Naive thymus-derived CD8-positive, alpha-beta T cell (primary cell): ENCODE measurements around the gene ZNF8. TPM values are rescaled to one million over a fixed set of nuclear protein-coding genes. Genes with fewer than 3 reads are reported as not detected.
A peak's percentile ranks its signal among the peaks of the same experiment; 100 is the strongest.
"Not testable (repeated sequence)": the region's sequence is repeated elsewhere in the genome, so short reads cannot be mapped to it uniquely, and the experiment has no call there.

Experiments
- ATAC-seq, 2 donors: fragments of 150-1000 bp; cut with Tn5 transposase in 1 of 2; sonication (Bioruptor Pico), chemical (Tn5 transposase) in 1 of 2; 1 replicate in 1 of 2; 2 replicates in 1 of 2; pipeline ENCODE4 v1.10.0; 2021; ENCODE audit warnings: mild to moderate bottlenecking in 2 of 2, moderate library complexity in 2 of 2
- POLR2A ChIA-PET: fragments of 350-600 bp; sonication (Branson Sonifier 250); formaldehyde crosslinking; loops from one replicate; lab custom pipeline; 2021; ENCODE audit warnings: antibody characterized with exemption; lab: Charles Lee
- DNase-seq, 10 donors: peaks; one replicate each; pipeline versions ENCODE4 v3.0.0 to v3.0.0-alpha.2; 2020 to 2022
- H3K27ac Mint-ChIP-seq, 10 donors: one replicate each; pipeline ENCODE4 v1.8.0; 2020 to 2022; ENCODE audit warnings: mild to moderate bottlenecking in 10 of 10, mixed read lengths in 10 of 10, moderate library complexity in 4 of 10, inconsistent platforms in 1 of 10
- H3K27me3 Mint-ChIP-seq, 5 donors: one replicate each; pipeline ENCODE4 v1.8.0; 2021 to 2022; ENCODE audit warnings: mixed read lengths in 5 of 5
- H3K36me3 Mint-ChIP-seq, 3 donors: one replicate each; pipeline ENCODE4 v1.8.0; 2020 to 2022; ENCODE audit warnings: mixed read lengths in 3 of 3, mild to moderate bottlenecking in 2 of 3, inconsistent platforms in 1 of 3
- H3K4me1 Mint-ChIP-seq, 4 donors: one replicate each; pipeline ENCODE4 v1.8.0; 2021 to 2022; ENCODE audit warnings: mixed read lengths in 4 of 4
- H3K4me3 Mint-ChIP-seq, 10 donors: one replicate each; pipeline ENCODE4 v1.8.0; 2020 to 2022; ENCODE audit warnings: mild to moderate bottlenecking in 10 of 10, mixed read lengths in 10 of 10, moderate library complexity in 6 of 10, inconsistent platforms in 1 of 10
- H3K9me3 Mint-ChIP-seq, 9 donors: one replicate each; pipeline ENCODE4 v1.8.0; 2020 to 2022; ENCODE audit warnings: mixed read lengths in 9 of 9, mild to moderate bottlenecking in 3 of 9, inconsistent platforms in 1 of 9, moderate library complexity in 1 of 9
- polyA plus RNA-seq, 3 donors: library from polyadenylated mRNA; unstranded; fragments of 300-500 nt; fragmentation: Illumina TruSeq; gene quantifications; one replicate each; pipeline ENCODE4 v1.2.3, GENCODE V29; 2021
- total RNA-seq, 8 experiments: library from RNA in 2 of 8; stranded (reverse) in 2 of 8; gene quantifications; one replicate each; pipeline ENCODE4 v1.2.3 and lab custom pipeline; 2021 to 2026

The ZNF8 gene
- total RNA-seq (10 to 100 TPM; 12.9 to 13.1 TPM), polyA plus RNA-seq (1 to 10 TPM in 1 of 3 donors, under 1 TPM in 2; 0.44 to 1.1 (median 0.75) TPM), total RNA-seq (lab: John Stamatoyannopoulos, UW) (12.7 to 31.2 (median 17.5) reads per million in 6 experiments)

DNA sequence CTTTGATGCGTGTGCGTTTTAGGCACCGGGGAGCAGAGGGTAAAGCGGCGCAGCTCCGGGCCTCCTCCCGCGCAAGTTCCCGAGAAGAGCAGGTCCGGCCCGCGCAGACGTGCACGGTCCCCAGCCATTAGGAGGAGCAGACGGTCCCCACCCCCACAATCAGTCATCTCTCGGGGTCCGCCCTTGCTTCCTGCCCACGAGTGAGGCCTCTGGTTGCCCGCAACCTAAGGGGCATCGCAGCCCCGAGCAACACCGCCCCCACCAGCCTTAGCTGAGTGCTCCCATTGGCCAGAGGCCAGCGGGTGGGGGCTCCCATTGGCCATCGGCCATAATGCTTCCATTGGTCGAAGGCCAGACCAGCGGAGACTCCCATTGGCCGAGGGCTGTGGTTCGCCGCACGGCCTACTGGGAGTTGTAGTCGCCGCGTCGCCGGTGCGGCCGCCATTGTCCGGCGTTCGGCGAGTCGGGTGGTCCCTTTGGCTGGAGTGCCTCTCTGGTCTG is at the start of gene ZNF8:
Gene ZNF8, plus strand, starts transcription at position 415 of the 501 bp plus-strand sequence. CDS start 127 bp downstream, outside the sequence.
- POLR2A ChIA-PET, result interaction anchor here (0.8 to 2.5 kb wide), 18 partner anchors 9 to 597 kb away, joined by 3 to 23 read pairs (median 4); partner anchors contain the start of genes ERVK3-1, RPS5, ZBTB45 and ZNF135
- H3K36me3 Mint-ChIP-seq, result peaks cover 10 to 31% (median 30%) of the 10 kb centered on the region in 3 donors
- DNase-seq (peak; percentile 90 to 98 (median 94)), ATAC-seq (peak; percentile 97)
- H3K27me3 Mint-ChIP-seq, result no peaks in the 10 kb centered on the region
- H3K9me3 Mint-ChIP-seq, result peaks cover 0 to 42% (median 7%) of the 10 kb centered on the region in 9 donors
- peaks cover 24 to 58% (median 49%) of the 10 kb centered on the region in 4 donors for H3K4me1 Mint-ChIP-seq
- peak within 1 kb of the TSS; percentile 91 to 99 (median 96) for H3K27ac Mint-ChIP-seq
- peak within 1 kb of the TSS; percentile 89 to 99 (median 96) for H3K4me3 Mint-ChIP-seq

DNA sequence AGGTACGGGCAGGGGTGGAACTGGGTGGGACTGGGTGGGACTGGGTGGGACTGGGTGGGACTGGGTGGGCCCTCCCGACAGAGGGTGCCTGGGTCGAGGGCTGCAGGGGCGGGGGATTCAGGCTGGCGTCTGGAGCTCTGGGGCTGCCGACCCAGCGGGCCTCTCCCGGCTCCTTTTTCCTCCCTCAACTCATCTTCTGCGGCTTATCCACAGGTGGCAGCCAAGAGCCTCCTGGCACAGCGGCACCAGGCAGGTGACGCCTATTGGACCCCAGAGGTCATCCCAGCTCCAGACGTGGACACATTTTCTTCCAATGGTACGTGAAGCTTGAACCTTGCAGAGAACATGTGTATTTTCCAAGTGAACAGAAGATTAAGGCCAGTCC is 49.5 kb upstream of the ZNF8 start:
- DNase-seq, result peak in 3 of 10 donors; percentile 3 to 15 (median 13)
- Mint-ChIP-seq H3K9me3 (peaks cover 14 to 65% (median 45%) of the 10 kb centered on the region in 9 donors), H3K36me3 (peaks cover 56 to 59% (median 57%) of the 10 kb centered on the region in 3 donors), H3K27me3 (no peaks in the 10 kb centered on the region), H3K27ac (peak overlapping the region in 9 of 10 donors; percentile 16 to 95 (median 79)), H3K4me1 (peaks cover 19 to 39% (median 28%) of the 10 kb centered on the region in 4 donors), H3K4me3 (peak overlapping the region; percentile 90 to 97 (median 95))
- ATAC-seq, result peak; percentile 13 to 41
- POLR2A ChIA-PET, result interaction anchor here (0.5 to 4.4 kb wide), 11 partner anchors 10 to 174 kb away, joined by 3 to 18 read pairs (median 4); partner anchors contain the start of genes ZNF274 and ZNF8

GRCh38 chr19:58237324-58237723 is 41.4 kb upstream of the ZNF8 start:
- H3K4me1 Mint-ChIP-seq, result peaks cover 0 to 7% (median 0%) of the 10 kb centered on the region in 4 donors
- H3K9me3 Mint-ChIP-seq, result peaks cover 9 to 96% (median 37%) of the 10 kb centered on the region in 9 donors
- no peak overlapping the region for H3K27ac Mint-ChIP-seq
- peaks cover 54 to 96% (median 86%) of the 10 kb centered on the region in 3 donors for H3K36me3 Mint-ChIP-seq
- no peak overlapping the region for H3K4me3 Mint-ChIP-seq
- ATAC-seq (no peak), DNase-seq (no peak)
- H3K27me3 Mint-ChIP-seq, result no peaks in the 10 kb centered on the region
- POLR2A ChIA-PET, result no interaction called here

- POLR2A ChIA-PET, result interaction anchor here (2.2 kb wide), 1 partner anchor 15 kb away, joined by 8 read pairs; the partner anchor contains the start of gene ZNF544
- peaks cover 6 to 99% (median 35%) of the 10 kb centered on the region in 9 donors for H3K9me3 Mint-ChIP-seq
- no peak overlapping the region for H3K27ac Mint-ChIP-seq
These were observed 35.4 kb upstream of the ZNF8 start for GRCh38 chr19:58243351-58243750.

GRCh38 chr19:58248886-58249285 is 29.9 kb upstream of the ZNF8 start:
- Mint-ChIP-seq H3K27ac (no peak overlapping the region), H3K27me3 (no peaks in the 10 kb centered on the region), H3K4me3 (no peak overlapping the region), H3K4me1 (no peaks in the 10 kb centered on the region), H3K9me3 (peaks cover 4 to 100% (median 37%) of the 10 kb centered on the region in 9 donors), H3K36me3 (peaks cover 44 to 99% (median 99%) of the 10 kb centered on the region in 3 donors)
- no peak for DNase-seq
- ATAC-seq, result no peak
- POLR2A ChIA-PET, result interaction anchor here (0.6 kb wide), 1 partner anchor 24 kb away, joined by 3 read pairs; no protein-coding TSS in a partner anchor

More at GRCh38 chr19:58243351-58243750, 35.4 kb upstream of the ZNF8 start:
- H3K4me1 Mint-ChIP-seq, result peaks cover 0 to 2% (median 0%) of the 10 kb centered on the region in 4 donors
- no peak overlapping the region for H3K4me3 Mint-ChIP-seq
- H3K27me3 Mint-ChIP-seq, result no peaks in the 10 kb centered on the region
- peaks cover 51 to 99% (median 94%) of the 10 kb centered on the region in 3 donors for H3K36me3 Mint-ChIP-seq
- ATAC-seq (no peak), DNase-seq (no peak)

- Mint-ChIP-seq H3K27me3 (no peaks in the 10 kb centered on the region), H3K4me3 (no peak overlapping the region), H3K4me1 (no peaks in the 10 kb centered on the region), H3K36me3 (peaks cover 42 to 98% (median 91%) of the 10 kb centered on the region in 3 donors), H3K27ac (no peak overlapping the region), H3K9me3 (peaks cover 6 to 100% (median 46%) of the 10 kb centered on the region in 9 donors)
- POLR2A ChIA-PET, result no interaction called here
- no peak for ATAC-seq
- DNase-seq, result no peak
These were observed 26.6 kb upstream of the ZNF8 start for GRCh38 chr19:58252102-58252685.

GRCh38 chr19:58258259-58258658 is 20.5 kb upstream of the ZNF8 start:
- DNase-seq, H3K27me3 Mint-ChIP-seq, POLR2A ChIA-PET, H3K4me1 Mint-ChIP-seq, ATAC-seq: not testable (repeated sequence)
- Mint-ChIP-seq H3K4me3 (peak overlapping the region in 1 of 10 donors; percentile 56), H3K27ac (peak overlapping the region in 1 of 10 donors; percentile 56), H3K9me3 (peaks cover 7 to 100% (median 37%) of the 10 kb centered on the region in 9 donors), H3K36me3 (peaks cover 54 to 96% (median 81%) of the 10 kb centered on the region in 3 donors)

DNA sequence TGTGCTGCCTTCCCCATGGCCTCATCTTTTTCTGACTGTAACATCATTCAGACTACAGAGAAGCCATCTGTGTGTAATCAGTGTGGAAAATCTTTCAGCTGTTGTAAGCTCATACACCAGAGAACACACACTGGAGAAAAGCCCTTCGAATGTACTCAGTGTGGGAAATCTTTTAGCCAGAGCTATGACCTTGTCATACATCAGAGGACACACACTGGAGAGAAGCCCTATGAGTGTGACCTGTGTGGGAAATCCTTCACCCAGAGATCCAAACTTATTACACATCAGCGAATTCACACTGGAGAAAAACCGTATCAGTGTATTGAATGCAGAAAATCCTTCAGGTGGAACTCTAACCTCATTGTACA is 17.2 kb upstream of the ZNF8 start:
- Mint-ChIP-seq H3K4me3 (no peak overlapping the region), H3K36me3 (peaks cover 36 to 95% (median 71%) of the 10 kb centered on the region in 3 donors), H3K4me1 (no peaks in the 10 kb centered on the region), H3K27ac (no peak overlapping the region), H3K27me3 (no peaks in the 10 kb centered on the region), H3K9me3 (peaks cover 0 to 100% (median 25%) of the 10 kb centered on the region in 9 donors)
- ATAC-seq (no peak), DNase-seq (no peak)
- POLR2A ChIA-PET, result interaction anchor here (2.4 kb wide), 1 partner anchor 78 kb away, joined by 8 read pairs; the partner anchor contains the start of gene ZNF274

DNA sequence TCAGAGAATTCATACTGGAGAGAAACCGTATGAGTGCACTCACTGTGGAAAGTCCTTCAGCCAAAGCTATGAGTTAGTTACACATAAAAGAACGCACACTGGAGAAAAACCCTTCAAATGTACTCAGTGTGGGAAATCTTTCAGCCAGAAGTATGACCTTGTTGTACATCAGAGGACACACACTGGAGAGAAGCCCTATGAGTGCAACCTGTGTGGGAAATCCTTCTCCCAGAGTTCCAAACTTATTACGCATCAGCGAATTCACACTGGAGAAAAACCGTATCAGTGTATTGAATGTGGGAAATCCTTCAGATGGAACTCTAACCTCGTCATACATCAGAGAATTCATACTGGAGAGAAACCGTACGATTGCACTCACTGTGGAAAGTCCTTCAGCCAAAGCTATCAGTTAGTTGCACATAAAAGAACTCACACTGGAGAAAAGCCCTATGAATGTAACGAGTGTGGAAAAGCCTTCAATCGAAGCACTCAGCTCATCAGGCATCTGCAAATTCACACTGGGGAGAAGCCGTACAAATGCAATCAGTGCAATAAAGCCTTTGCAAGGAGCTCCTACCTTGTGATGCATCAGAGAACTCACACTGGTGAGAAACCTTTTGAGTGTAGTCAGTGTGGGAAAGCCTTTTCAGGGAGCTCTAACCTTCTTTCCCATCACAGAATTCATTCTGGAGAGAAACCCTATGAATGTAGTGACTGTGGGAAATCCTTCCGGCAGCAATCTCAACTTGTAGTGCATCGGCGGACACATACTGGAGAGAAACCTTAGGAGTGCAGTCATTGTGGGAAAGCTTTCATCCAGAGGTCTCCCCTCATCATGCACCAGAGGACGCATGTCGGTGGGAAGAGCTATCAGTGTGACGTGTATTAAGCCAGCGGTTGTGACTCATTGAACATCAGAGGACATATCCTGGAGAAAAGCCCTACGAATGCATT is 16.5 kb upstream of the ZNF8 start:
- Mint-ChIP-seq H3K9me3 (peaks cover 0 to 100% (median 24%) of the 10 kb centered on the region in 9 donors), H3K4me1 (no peaks in the 10 kb centered on the region), H3K36me3 (peaks cover 38 to 95% (median 73%) of the 10 kb centered on the region in 3 donors), H3K4me3 (no peak overlapping the region), H3K27ac (peak overlapping the region in 1 of 10 donors; percentile 18), H3K27me3 (no peaks in the 10 kb centered on the region)
- POLR2A ChIA-PET, result interaction anchor here (0.6 to 2.4 kb wide), 3 partner anchors 12 to 1078 kb away, joined by 3 to 8 read pairs (median 8); partner anchors contain the start of gene ZNF274
- no peak for DNase-seq
- no peak for ATAC-seq

DNA sequence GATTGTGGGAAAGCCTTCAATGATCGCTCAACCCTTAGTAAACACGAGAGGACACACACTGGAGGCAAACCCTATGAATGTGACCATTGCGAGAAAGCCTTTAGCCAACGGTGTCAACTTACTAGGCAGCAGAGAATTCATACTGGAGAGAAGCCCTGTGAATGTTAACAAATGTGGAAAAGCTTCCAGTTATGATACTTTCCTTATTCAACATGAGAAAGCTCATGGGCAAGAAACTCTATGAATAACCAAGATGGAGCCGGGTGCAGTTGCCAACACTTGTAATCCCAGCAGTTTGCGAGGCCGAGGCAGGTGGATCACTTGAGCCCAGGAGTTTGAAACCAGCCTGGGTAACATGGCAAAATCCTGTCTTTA is 15.8 kb upstream of the ZNF8 start:
- Mint-ChIP-seq H3K9me3 (peaks cover 0 to 100% (median 17%) of the 10 kb centered on the region in 9 donors), H3K36me3 (peaks cover 31 to 93% (median 69%) of the 10 kb centered on the region in 3 donors), H3K4me1 (no peaks in the 10 kb centered on the region), H3K27ac (peak overlapping the region in 1 of 10 donors; percentile 18), H3K27me3 (no peaks in the 10 kb centered on the region), H3K4me3 (no peak overlapping the region)
- ATAC-seq, result no peak
- POLR2A ChIA-PET, result interaction anchor here (0.6 to 2.4 kb wide), 3 partner anchors 12 to 1079 kb away, joined by 3 to 8 read pairs (median 8); partner anchors contain the start of gene ZNF274
- DNase-seq, result no peak

- H3K36me3 Mint-ChIP-seq, result peaks cover 22 to 83% (median 58%) of the 10 kb centered on the region in 3 donors
- no peaks in the 10 kb centered on the region for H3K27me3 Mint-ChIP-seq
- POLR2A ChIA-PET, result no interaction called here
These were observed 13.7 kb upstream of the ZNF8 start for GRCh38 chr19:58265100-58265499.

More at GRCh38 chr19:58265100-58265499, 13.7 kb upstream of the ZNF8 start:
- Mint-ChIP-seq H3K27ac (no peak overlapping the region), H3K4me3 (no peak overlapping the region), H3K4me1 (no peaks in the 10 kb centered on the region), H3K9me3 (peaks cover 0 to 98% (median 18%) of the 10 kb centered on the region in 9 donors)
- DNase-seq, result no peak
- no peak for ATAC-seq
